SK-N-SH (cell line): Measurements from ENCODE around the gene MAGI2.

Source experiments
- CTCF ChIP-seq: fragments of 200-600 bp; sonication (generic); IDR thresholded peaks from 2 replicates; pipeline ENCODE4 v1.6.1; 2017; ENCODE audit warnings: antibody characterized with exemption, mild to moderate bottlenecking, moderate library complexity
- EP300 ChIP-seq, 2 experiments: IDR thresholded peaks; 2 replicates each; pipeline versions ENCODE4 v1.4.0 to v1.6.1; 2012; ENCODE audit warnings: borderline replicate concordance in 1 of 2, low read depth in 1 of 2, low read length in 1 of 2
- EZH2phosphoT487 ChIP-seq: fragments of 200-600 bp; sonication (generic); IDR thresholded peaks from 2 replicates; pipeline ENCODE4 v1.6.1; 2017; ENCODE audit warnings: low read depth, mixed run types, mild to moderate bottlenecking, antibody characterized with exemption, moderate library complexity, borderline replicate concordance
- GABPA ChIP-seq: IDR thresholded peaks from 2 replicates; pipeline ENCODE4 v1.4.0; 2012; ENCODE audit warnings: low read depth, mild to moderate bottlenecking
- JUND ChIP-seq: IDR thresholded peaks from 2 replicates; pipeline ENCODE4 v1.4.0; 2012
- MXI1 ChIP-seq: IDR thresholded peaks from 2 replicates; pipeline ENCODE4 v1.6.1; 2012; ENCODE audit warnings: mild to moderate bottlenecking, low read depth, low read length, improper control_type of control experiment
- POLR2AphosphoS5 ChIP-seq: IDR thresholded peaks from 2 replicates; pipeline ENCODE4 v1.6.1; 2012; ENCODE audit warnings: low read depth, low read length
- RAD21 ChIP-seq: IDR thresholded peaks from 2 replicates; pipeline ENCODE4 v1.6.1; 2012; ENCODE audit warnings: mild to moderate bottlenecking, low read length
- REST ChIP-seq: IDR thresholded peaks from 2 replicates; pipeline ENCODE4 v1.6.1; 2012; ENCODE audit warnings: mild to moderate bottlenecking, low read depth, low read length, moderate library complexity
- TCF12 ChIP-seq: IDR thresholded peaks from 2 replicates; pipeline ENCODE4 v1.4.0; 2012
- TEAD4 ChIP-seq: IDR thresholded peaks from 2 replicates; pipeline ENCODE4 v1.4.0; 2012; ENCODE audit warnings: mild to moderate bottlenecking, borderline replicate concordance; ENCODE audit not compliant: insufficient read depth
- USF2 ChIP-seq: fragments of 150-350 bp; IDR thresholded peaks from 2 replicates; pipeline ENCODE4 v1.6.1; 2017; ENCODE audit warnings: antibody characterized with exemption, low read length, low read depth, borderline replicate concordance
- YY1 ChIP-seq: IDR thresholded peaks from 2 replicates; pipeline ENCODE4 v1.4.0; 2012; ENCODE audit warnings: low read depth, mild to moderate bottlenecking

GRCh38 chr7:78265486-78265885 is 1188.0 kb downstream of the MAGI2 start:
- TF ChIP-seq GABPA (no peak), YY1 (no peak), CTCF (no peak), EZH2phosphoT487 (no peak), POLR2AphosphoS5 (no peak), TEAD4 (no peak), MXI1 (no peak), EP300 (IDR thresholded peaks at IDR 0.05; ENCODE audit: borderline replicate concordance in 1 of 2, low read depth in 1 of 2, low read length in 1 of 2) (no peak), REST (no peak), TCF12 (no peak), JUND (no peak), USF2 (no peak), RAD21 (no peak)
